HEK293T (cell line): ENCODE results near the gene C11orf97.
A peak's percentile ranks its signal among the peaks of the same experiment; 100 is the strongest.

Experiments
- CTCF ChIA-PET: fragments of 350-600 bp; formaldehyde crosslinking; extraction: SDS; loops from one replicate; lab custom pipeline; 2021; ENCODE audit warnings: antibody characterized with exemption, inconsistent platforms; lab: Yijun Ruan, JAX
- POLR2A ChIA-PET: fragments of 350-600 bp; formaldehyde crosslinking; extraction: SDS; loops from one replicate; lab custom pipeline; 2020; ENCODE audit warnings: antibody characterized with exemption, inconsistent platforms; lab: Yijun Ruan, JAX
- DNase-seq: peaks from one replicate; pipeline ENCODE4 v3.0.0; 2012; ENCODE audit warnings: mixed read lengths; ENCODE audit errors: extremely low spot score
- ARNT ChIP-seq: fragments of 450-650 bp; IDR thresholded peaks from 2 replicates; pipeline ENCODE4 v1.6.1; 2017; ENCODE audit warnings: mild to moderate bottlenecking
- BHLHE40 ChIP-seq: fragments of 450-650 bp; IDR thresholded peaks from 2 replicates; pipeline ENCODE4 v1.6.1; 2016; ENCODE audit warnings: mild to moderate bottlenecking, moderate library complexity, borderline replicate concordance
- CTBP1 ChIP-seq: fragments of 450-650 bp; IDR thresholded peaks from 2 replicates; pipeline ENCODE4 v1.6.1; 2016; ENCODE audit warnings: borderline replicate concordance
- ELF4 ChIP-seq: fragments of 450-650 bp; IDR thresholded peaks from 2 replicates; pipeline ENCODE4 v1.6.1; 2017; ENCODE audit warnings: antibody characterized with exemption
- FOXA1 ChIP-seq: fragments of 450-650 bp; IDR thresholded peaks from 2 replicates; pipeline ENCODE4 v1.6.1; 2016; ENCODE audit warnings: mild to moderate bottlenecking
- FOXK2 ChIP-seq: fragments of 450-650 bp; IDR thresholded peaks from 2 replicates; pipeline ENCODE4 v1.6.1; 2016; ENCODE audit warnings: mild to moderate bottlenecking
- FOXM1 ChIP-seq: fragments of 450-650 bp; IDR thresholded peaks from 2 replicates; pipeline ENCODE4 v1.6.1; 2017; ENCODE audit warnings: mild to moderate bottlenecking, borderline replicate concordance
- HDGF ChIP-seq: fragments of 450-650 bp; IDR thresholded peaks from 2 replicates; pipeline ENCODE4 v1.6.1; 2017; ENCODE audit warnings: antibody characterized with exemption, borderline replicate concordance
- L3MBTL2 ChIP-seq: fragments of 450-650 bp; conservative IDR thresholded peaks from 2 replicates; pipeline ENCODE4 v1.6.1; 2016; ENCODE audit warnings: mild to moderate bottlenecking
- LEF1 ChIP-seq: fragments of 450-650 bp; IDR thresholded peaks from 2 replicates; pipeline ENCODE4 v1.6.1; 2017; ENCODE audit warnings: mild to moderate bottlenecking, borderline replicate concordance
- NFRKB ChIP-seq: fragments of 450-650 bp; IDR thresholded peaks from 2 replicates; pipeline ENCODE4 v1.6.1; 2016; ENCODE audit warnings: mild to moderate bottlenecking, moderate library complexity
- PKNOX1 ChIP-seq: fragments of 450-650 bp; IDR thresholded peaks from 2 replicates; pipeline ENCODE4 v1.6.1; 2016
- SP1 ChIP-seq: fragments of 450-650 bp; IDR thresholded peaks from 2 replicates; pipeline ENCODE4 v1.6.1; 2017
- SUZ12 ChIP-seq: fragments of 450-650 bp; IDR thresholded peaks from 2 replicates; pipeline ENCODE4 v1.6.1; 2016; ENCODE audit warnings: mild to moderate bottlenecking
- TARDBP ChIP-seq: fragments of 450-650 bp; IDR thresholded peaks from 2 replicates; pipeline ENCODE4 v1.6.1; 2016
- ZNF384 ChIP-seq: fragments of 450-650 bp; IDR thresholded peaks from 2 replicates; pipeline ENCODE4 v1.6.1; 2016

Gene C11orf97

GRCh38 chr11:94513091-94513490 is 830 bp downstream of the C11orf97 start:
- CTCF ChIA-PET: interaction anchor here (0.7 to 1.4 kb wide), 4 partner anchors 8 to 618 kb away, joined by 3 read pairs; no protein-coding TSS in a partner anchor
- TF ChIP-seq SP1 (no peak), FOXK2 (no peak), FOXM1 (no peak), PKNOX1 (no peak), BHLHE40 (no peak), HDGF (no peak), ZNF384 (no peak), CTBP1 (no peak), SUZ12 (no peak), NFRKB (no peak)
- DNase-seq: no peak
- POLR2A ChIA-PET: interaction anchor here (1.2 kb wide), 1 partner anchor 20 kb away, joined by 3 read pairs; the partner anchor contains the start of genes ANKRD49 and MRE11

GRCh38 chr11:94515398-94515797 is 3.1 kb downstream of the C11orf97 start:
- TF ChIP-seq LEF1: no peak
- no peak for TF ChIP-seq SUZ12
- no peak for TF ChIP-seq HDGF
- no peak for TF ChIP-seq PKNOX1
- TF ChIP-seq FOXM1: no peak
- no peak for TF ChIP-seq ARNT
- TF ChIP-seq SP1: no peak
- no peak for TF ChIP-seq FOXA1
- no peak for TF ChIP-seq FOXK2
- TF ChIP-seq BHLHE40: no peak
- no peak for TF ChIP-seq ELF4
- no peak for TF ChIP-seq ZNF384
- no peak for TF ChIP-seq TARDBP
- TF ChIP-seq L3MBTL2: no peak
- TF ChIP-seq CTBP1: no peak
- POLR2A ChIA-PET: no interaction called here
- CTCF ChIA-PET: no interaction called here
- no peak for DNase-seq

- DNase-seq: no peak
- no peak for TF ChIP-seq LEF1
- TF ChIP-seq FOXM1: no peak
- TF ChIP-seq TARDBP: no peak
- POLR2A ChIA-PET: interaction anchor here (1.0 kb wide), 1 partner anchor 22 kb away, joined by 3 read pairs; no protein-coding TSS in a partner anchor
- CTCF ChIA-PET: interaction anchor here (1.5 kb wide), 1 partner anchor 12 kb away, joined by 4 read pairs; no protein-coding TSS in a partner anchor
These were observed 4.5 kb downstream of the C11orf97 start for GRCh38 chr11:94516725-94517124.

GRCh38 chr11:94518300-94518699 is 6.0 kb downstream of the C11orf97 start:
- ChIA-PET POLR2A (no interaction called here), CTCF (interaction anchor here (0.6 to 0.7 kb wide), 2 partner anchors 21 to 583 kb away, joined by 3 read pairs; no protein-coding TSS in a partner anchor)
- TF ChIP-seq FOXM1 (no peak), LEF1 (no peak)
- DNase-seq: no peak

GRCh38 chr11:94519478-94520084 is 7.3 kb downstream of the C11orf97 start:
- TF ChIP-seq ELF4 (no peak), HDGF (no peak), L3MBTL2 (no peak)
- DNase-seq: no peak
- ChIA-PET POLR2A (no interaction called here), CTCF (interaction anchor here (1.9 kb wide), 1 partner anchor 77 kb away, joined by 6 read pairs; no protein-coding TSS in a partner anchor)

- TF ChIP-seq CTBP1: no peak
- TF ChIP-seq BHLHE40: no peak
- TF ChIP-seq NFRKB: no peak
- no peak for TF ChIP-seq ELF4
- no peak for TF ChIP-seq PKNOX1
- no peak for TF ChIP-seq FOXA1
- TF ChIP-seq L3MBTL2: no peak
- TF ChIP-seq TARDBP: no peak
- no peak for TF ChIP-seq ARNT
- TF ChIP-seq ZNF384: no peak
- no peak for TF ChIP-seq SUZ12
- TF ChIP-seq LEF1: no peak
- no peak for TF ChIP-seq FOXK2
- no peak for TF ChIP-seq FOXM1
- TF ChIP-seq SP1: no peak
- CTCF ChIA-PET: interaction anchor here (1.0 to 1.9 kb wide), 3 partner anchors 9 to 101 kb away, joined by 3 to 6 read pairs (median 5); partner anchors contain the start of gene C11orf97
- peak; percentile 30 for DNase-seq
- POLR2A ChIA-PET: no interaction called here
These were observed 9.4 kb downstream of the C11orf97 start for GRCh38 chr11:94521684-94522083.

GRCh38 chr11:94524341-94524740 is 12.1 kb downstream of the C11orf97 start:
- CTCF ChIA-PET: interaction anchor here (1.4 kb wide), 1 partner anchor 629 kb away, joined by 6 read pairs; no protein-coding TSS in a partner anchor
- POLR2A ChIA-PET: no interaction called here

More at GRCh38 chr11:94524341-94524740, 12.1 kb downstream of the C11orf97 start:
- TF ChIP-seq ELF4: no peak
- TF ChIP-seq SUZ12: no peak
- TF ChIP-seq FOXK2: no peak
- no peak for TF ChIP-seq CTBP1
- no peak for TF ChIP-seq ZNF384
- no peak for TF ChIP-seq L3MBTL2
- no peak for TF ChIP-seq SP1
- TF ChIP-seq NFRKB: no peak
- no peak for TF ChIP-seq PKNOX1
- TF ChIP-seq BHLHE40: no peak
- no peak for TF ChIP-seq FOXA1
- TF ChIP-seq LEF1: no peak
- TF ChIP-seq FOXM1: no peak
- no peak for TF ChIP-seq ARNT
- TF ChIP-seq HDGF: no peak
- TF ChIP-seq TARDBP: no peak
- no peak for DNase-seq
